Colonic mucosa (tissue), 4 donors: ENCODE data around the gene NMRAL1. TPM values are rescaled to one million over a fixed set of nuclear protein-coding genes. Genes with fewer than 3 reads are reported as not detected.

Experiments used
- DNase-seq: peaks from one replicate; pipeline ENCODE4 v3.0.0-alpha.2; 2020
- H3K27ac ChIP-seq: fragments of 200-600 bp; one replicate; pipeline ENCODE4 v1.8.0; 2021
- H3K27me3 ChIP-seq: fragments of 200-600 bp; one replicate; pipeline ENCODE4 v1.8.0; 2021
- H3K36me3 ChIP-seq: fragments of 200-600 bp; one replicate; pipeline ENCODE4 v1.8.0; 2021
- H3K4me1 ChIP-seq: fragments of 200-600 bp; one replicate; pipeline ENCODE4 v1.8.0; 2021; ENCODE audit warnings: mild to moderate bottlenecking
- H3K4me3 ChIP-seq: fragments of 200-600 bp; one replicate; pipeline ENCODE4 v1.8.0; 2021
- H3K9ac ChIP-seq, 2 donors: one replicate each; pipeline ENCODE4 v1.7.0; 2013; ENCODE audit warnings: control low read depth in 2 of 2, low read depth in 2 of 2, low read length in 2 of 2
- H3K9me3 ChIP-seq: fragments of 200-600 bp; one replicate; pipeline ENCODE4 v1.8.0; 2021
- intact Hi-C: fragments of 100-400 bp; cut with DNase I; formaldehyde crosslinking; loops from one replicate; pipeline ENCODE4 v1.14.1; 2022
- total RNA-seq, 2 donors: library from RNA; stranded (reverse); fragmentation: NEBNext Ultra II Directional in 1 of 2; extraction: Animal tissue kit (Norgen Biotek cat#: 25700) in 1 of 2; gene quantifications; one replicate each; pipeline ENCODE4 v1.2.1, GENCODE V29; 2021
- TF ChIP-seq, protein P1 (sequence below): fragments of 200-600 bp; IDR thresholded peaks from one replicate; pipeline ENCODE4 v1.8.0; 2022; ENCODE audit warnings: antibody characterized with exemption, mild to moderate bottlenecking
- donor health status: healthy.
- donor health status: DM: no; HTN: no; CAD: no.
- donor health status: DM: no; HTN: no; CAD: no.

Gene NMRAL1
- total RNA-seq, 2 donors from 2014 or later, result 25.8 to 40.2 TPM

DNA sequence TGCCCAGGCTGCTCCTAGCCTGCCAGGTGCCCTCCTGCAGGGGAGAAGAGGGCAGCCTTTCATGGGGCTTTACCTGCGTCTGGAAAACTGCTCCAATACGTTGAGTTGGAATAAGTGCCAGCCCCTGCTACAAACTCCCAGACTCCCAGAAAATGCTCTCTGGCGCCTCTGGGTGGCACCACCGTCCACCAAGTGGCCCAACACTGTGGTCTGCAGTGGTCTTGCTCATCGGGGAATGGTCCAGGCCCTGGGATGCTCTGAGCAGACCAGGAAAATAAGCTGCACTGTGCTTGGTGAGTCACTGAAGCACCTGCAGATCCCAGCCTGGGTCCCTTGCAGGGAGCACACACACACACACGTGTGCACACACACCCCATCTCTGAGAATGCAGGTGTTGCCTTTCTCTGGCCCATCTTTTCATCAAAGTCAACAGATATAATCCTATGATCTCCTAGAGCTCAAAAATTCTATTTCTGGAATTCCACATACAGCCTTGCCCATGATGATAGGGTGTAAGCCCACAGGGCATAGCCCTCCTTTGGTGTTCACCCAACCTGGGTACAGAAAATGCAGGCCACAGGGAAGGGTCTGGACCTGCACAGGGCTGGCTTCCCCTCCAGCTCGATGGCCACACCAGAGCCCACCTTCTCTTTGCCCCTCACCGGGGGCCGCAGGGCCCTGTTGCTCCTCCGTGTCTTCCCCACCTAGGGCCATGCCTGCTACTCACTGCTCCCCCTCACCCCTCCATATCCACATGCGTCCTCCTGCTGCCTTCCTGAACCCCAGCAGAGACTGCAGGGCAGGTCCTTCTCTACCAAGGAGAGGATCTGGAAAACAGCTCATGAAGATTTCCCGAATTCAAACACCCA, 43.6 kb upstream of the NMRAL1 start:
- intact Hi-C loops, result no loop called here
- Histone ChIP-seq H3K4me1 (no peaks in the 10 kb centered on the region), H3K27ac (no peak overlapping the region), H3K9ac (no peak overlapping the region), H3K27me3 (no peaks in the 10 kb centered on the region), H3K4me3 (no peak overlapping the region), H3K9me3 (no peaks in the 10 kb centered on the region), H3K36me3 (no peaks in the 10 kb centered on the region)
- DNase-seq, result no peak
- TF ChIP-seq, protein P1, sequence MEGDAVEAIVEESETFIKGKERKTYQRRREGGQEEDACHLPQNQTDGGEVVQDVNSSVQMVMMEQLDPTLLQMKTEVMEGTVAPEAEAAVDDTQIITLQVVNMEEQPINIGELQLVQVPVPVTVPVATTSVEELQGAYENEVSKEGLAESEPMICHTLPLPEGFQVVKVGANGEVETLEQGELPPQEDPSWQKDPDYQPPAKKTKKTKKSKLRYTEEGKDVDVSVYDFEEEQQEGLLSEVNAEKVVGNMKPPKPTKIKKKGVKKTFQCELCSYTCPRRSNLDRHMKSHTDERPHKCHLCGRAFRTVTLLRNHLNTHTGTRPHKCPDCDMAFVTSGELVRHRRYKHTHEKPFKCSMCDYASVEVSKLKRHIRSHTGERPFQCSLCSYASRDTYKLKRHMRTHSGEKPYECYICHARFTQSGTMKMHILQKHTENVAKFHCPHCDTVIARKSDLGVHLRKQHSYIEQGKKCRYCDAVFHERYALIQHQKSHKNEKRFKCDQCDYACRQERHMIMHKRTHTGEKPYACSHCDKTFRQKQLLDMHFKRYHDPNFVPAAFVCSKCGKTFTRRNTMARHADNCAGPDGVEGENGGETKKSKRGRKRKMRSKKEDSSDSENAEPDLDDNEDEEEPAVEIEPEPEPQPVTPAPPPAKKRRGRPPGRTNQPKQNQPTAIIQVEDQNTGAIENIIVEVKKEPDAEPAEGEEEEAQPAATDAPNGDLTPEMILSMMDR, result peak; percentile 36

DNA sequence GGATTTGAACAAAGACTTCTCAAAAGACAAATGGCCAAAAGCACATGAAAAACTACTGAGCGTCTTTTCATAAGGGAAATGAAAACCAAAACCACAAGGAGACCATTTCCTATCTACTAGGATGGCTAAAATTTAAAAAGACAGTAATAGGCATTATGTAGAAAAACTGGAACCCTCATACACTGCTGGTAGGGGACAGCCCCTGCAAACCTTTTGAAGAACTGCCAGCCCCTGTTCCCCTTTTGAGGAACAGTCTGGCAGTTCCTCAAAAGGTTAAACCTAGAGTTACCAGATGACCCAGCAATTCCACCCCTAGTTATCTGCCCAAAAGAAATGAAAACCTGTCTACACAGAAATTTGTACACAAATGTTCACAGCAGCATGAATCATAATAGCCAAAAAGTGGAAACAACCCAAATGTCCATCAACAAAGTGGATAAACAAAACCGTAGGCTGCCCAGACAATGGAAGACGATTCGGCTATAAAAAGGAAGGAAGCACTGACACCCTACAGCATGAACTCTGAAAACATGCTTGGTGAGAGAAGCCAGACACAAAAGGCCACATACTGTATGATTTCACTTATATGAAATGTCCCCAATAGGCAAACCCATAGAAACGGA, 41.3 kb upstream of the NMRAL1 start:
- TF ChIP-seq, protein P1, result no peak
- peaks cover 8% of the 10 kb centered on the region for H3K4me1 ChIP-seq
- intact Hi-C loops, result no loop called here
- H3K36me3 ChIP-seq, result no peaks in the 10 kb centered on the region
- DNase-seq, result no peak
- H3K4me3 ChIP-seq, result no peak overlapping the region
- H3K9me3 ChIP-seq, result no peaks in the 10 kb centered on the region
- peak overlapping the region; percentile 10 for H3K27ac ChIP-seq
- no peaks in the 10 kb centered on the region for H3K27me3 ChIP-seq
- no peak overlapping the region for H3K9ac ChIP-seq

DNA sequence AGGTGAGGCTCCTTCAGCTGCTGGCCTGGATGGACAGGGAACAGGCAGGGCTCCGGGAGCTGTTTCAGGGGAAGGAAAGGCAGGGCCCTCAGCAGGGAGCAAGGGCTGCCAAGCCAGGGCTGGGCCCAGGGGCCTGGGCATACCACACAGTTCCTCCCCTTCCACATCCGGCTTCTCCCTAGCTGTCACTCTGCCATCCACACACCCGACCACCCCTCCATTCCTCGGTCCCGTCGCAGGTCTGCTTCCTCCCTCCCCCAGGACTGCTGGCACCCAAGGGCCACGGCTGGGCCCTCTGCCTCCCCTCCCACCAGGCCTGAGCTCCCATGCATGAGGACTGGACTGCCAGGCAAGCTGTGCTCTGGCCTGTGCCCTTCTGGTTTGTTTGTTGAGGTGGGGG, 40.2 kb upstream of the NMRAL1 start:
- intact Hi-C loops, result no loop called here
- no peak for DNase-seq
- Histone ChIP-seq H3K9me3 (no peaks in the 10 kb centered on the region), H3K4me3 (no peak overlapping the region), H3K4me1 (peaks cover 8% of the 10 kb centered on the region), H3K27me3 (no peaks in the 10 kb centered on the region), H3K9ac (peak overlapping the region; percentile 51 to 57), H3K36me3 (no peaks in the 10 kb centered on the region), H3K27ac (peak overlapping the region; percentile 10)
- TF ChIP-seq, protein P1, result no peak

DNA sequence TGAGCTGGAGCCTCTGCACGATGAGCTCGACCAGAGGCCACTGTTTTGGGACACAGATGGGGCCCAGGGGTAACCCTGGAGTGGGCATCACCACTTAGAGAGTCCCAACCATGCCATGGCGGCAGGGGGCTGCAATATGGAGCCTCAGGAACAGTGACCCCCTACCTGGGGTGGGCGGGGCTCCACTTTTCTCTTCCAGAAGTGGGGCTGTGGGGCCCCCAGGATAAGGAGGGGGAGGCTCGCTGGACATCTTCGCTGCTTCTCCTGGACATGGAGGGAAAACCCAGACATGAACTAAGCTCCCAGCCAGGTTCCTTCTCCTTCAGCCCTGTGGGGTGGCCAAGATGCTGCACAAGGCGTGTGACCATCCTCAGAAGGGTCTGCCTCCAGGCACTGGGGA, 39.5 kb upstream of the NMRAL1 start:
- Histone ChIP-seq H3K4me1 (peaks cover 8% of the 10 kb centered on the region), H3K27ac (peak overlapping the region; percentile 10)
- intact Hi-C loops, result no loop called here

DNA sequence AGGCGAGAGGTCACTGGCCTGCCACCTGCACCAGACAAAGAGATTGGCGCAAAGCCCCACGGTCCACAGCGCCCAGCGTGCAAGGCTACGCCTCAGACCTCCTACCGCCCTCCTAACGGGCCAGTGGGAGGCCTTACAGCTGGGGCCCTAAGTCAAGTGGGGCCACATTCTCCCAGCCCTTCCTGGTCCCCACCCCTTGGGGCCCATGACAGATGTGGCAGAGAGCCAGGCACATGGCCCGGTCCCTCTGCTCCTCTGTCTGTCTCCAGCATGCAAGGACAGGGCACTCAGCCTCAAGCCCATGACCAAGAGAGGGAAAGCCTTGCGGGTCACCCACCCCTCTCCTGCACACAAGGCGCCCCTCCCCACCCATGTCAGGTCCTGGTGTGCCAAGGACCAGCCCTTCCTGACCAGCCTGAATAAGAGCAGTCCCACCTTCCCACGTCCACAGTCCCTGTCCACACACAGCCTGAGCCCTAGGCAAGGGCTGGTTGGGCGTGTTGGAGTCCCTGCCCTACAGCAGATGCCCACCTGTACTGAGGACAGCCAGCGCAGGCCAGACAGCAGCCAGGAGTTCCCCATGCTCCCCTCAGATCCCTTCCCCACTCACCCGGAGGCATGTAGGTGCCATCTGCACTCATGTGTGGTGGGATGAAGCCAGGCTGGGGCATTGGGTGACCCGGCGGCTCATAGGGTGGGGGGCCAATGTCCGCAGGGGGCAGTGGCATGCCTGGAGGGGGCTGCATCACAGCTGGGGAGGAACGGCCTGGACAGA, 38.8 kb upstream of the NMRAL1 start:
- H3K9ac ChIP-seq, result no peak overlapping the region
- peaks cover 8% of the 10 kb centered on the region for H3K4me1 ChIP-seq
- H3K27ac ChIP-seq, result no peak overlapping the region
- TF ChIP-seq, protein P1, result no peak
- H3K27me3 ChIP-seq, result no peaks in the 10 kb centered on the region
- no peak overlapping the region for H3K4me3 ChIP-seq
- intact Hi-C loops, result no loop called here
- no peaks in the 10 kb centered on the region for H3K9me3 ChIP-seq
- DNase-seq, result no peak
- H3K36me3 ChIP-seq, result no peaks in the 10 kb centered on the region

More for the DNA sequence above, 39.5 kb upstream of the NMRAL1 start:
- TF ChIP-seq, protein P1, result no peak
- Histone ChIP-seq H3K4me3 (no peak overlapping the region), H3K27me3 (no peaks in the 10 kb centered on the region), H3K9ac (no peak overlapping the region), H3K36me3 (no peaks in the 10 kb centered on the region), H3K9me3 (no peaks in the 10 kb centered on the region)
- DNase-seq, result no peak
